Measurements from ENCODE around the gene CCT3.

CCT3 gene

GRCh38 chr1:156338180-156338976 is at the start of gene CCT3, which contains the start of gene TSACC:
Gene CCT3, minus strand, starts transcription at chr1:156338292. Its CDS starts 108 bp downstream, at chr1:156338184.
Gene TSACC, plus strand, starts transcription at chr1:156338526. Its CDS starts 1,232 bp downstream, at chr1:156339758.
- peak within 1 kb of the TSS; percentile 90 for H2AFZ ChIP-seq (ENCODE audit: low read depth, low read length)

GRCh38 chr1:156387870-156388173 is 49.7 kb upstream of the CCT3 start:
- Histone ChIP-seq H3K27me3 (ENCODE audit: insufficient read depth, low read length, poor library complexity) (no peaks in the 10 kb centered on the region), H3K4me1 (ENCODE audit: insufficient read depth, low read length) (peaks cover 8% of the 10 kb centered on the region), H4K20me1 (ENCODE audit: insufficient read depth, low read length) (no peaks in the 10 kb centered on the region), H2AFZ (ENCODE audit: low read depth, low read length) (no peak overlapping the region), H3K9me3 (ENCODE audit: insufficient read depth, low read length, severe bottlenecking) (no peaks in the 10 kb centered on the region), H3K27ac (ENCODE audit: low read length) (no peak overlapping the region), H3K36me3 (ENCODE audit: insufficient read depth, low read length) (no peaks in the 10 kb centered on the region), H3K4me3 (ENCODE audit: low read depth in 1 of 2, low read length in 2 of 2) (no peak overlapping the region), H3K9ac (ENCODE audit: low read depth, low read length) (no peak overlapping the region), H3K4me2 (ENCODE audit: insufficient read depth, low read length) (no peak overlapping the region), H3K79me2 (ENCODE audit: insufficient read depth, low read length) (no peaks in the 10 kb centered on the region)
- TF ChIP-seq EZH2 (IDR thresholded peaks at IDR 0.05; ENCODE audit: borderline replicate concordance, low read depth, low read length, severe bottlenecking) (no peak), CTCF (IDR thresholded peaks at IDR 0.05; ENCODE audit: borderline replicate concordance, extremely low read depth, low read length, poor library complexity, severe bottlenecking) (no peak)
- no peak for DNase-seq
- no peak for ATAC-seq (ENCODE audit: insufficient read depth, low read depth)

More at GRCh38 chr1:156338180-156338976, at the start of gene CCT3, which contains the start of gene TSACC:
- peak; percentile 100 for DNase-seq
- H3K27me3 ChIP-seq (ENCODE audit: insufficient read depth, low read length, poor library complexity) = no peaks in the 10 kb centered on the region
- H3K4me1 ChIP-seq (ENCODE audit: insufficient read depth, low read length) = peaks cover 32% of the 10 kb centered on the region
- peak within 1 kb of the TSS; percentile 92 for H3K27ac ChIP-seq (ENCODE audit: low read length)
- peak within 1 kb of the TSS; percentile 69 to 88 for H3K4me3 ChIP-seq (ENCODE audit: low read depth in 1 of 2, low read length in 2 of 2)
- peaks cover 33% of the 10 kb centered on the region for H3K36me3 ChIP-seq (ENCODE audit: insufficient read depth, low read length)
- H3K4me2 ChIP-seq (ENCODE audit: insufficient read depth, low read length) = peak within 1 kb of the TSS; percentile 74
- no peaks in the 10 kb centered on the region for H3K9me3 ChIP-seq (ENCODE audit: insufficient read depth, low read length, severe bottlenecking)
- TF ChIP-seq CTCF (IDR thresholded peaks at IDR 0.05; ENCODE audit: borderline replicate concordance, extremely low read depth, low read length, poor library complexity, severe bottlenecking) (no peak), EZH2 (IDR thresholded peaks at IDR 0.05; ENCODE audit: borderline replicate concordance, low read depth, low read length, severe bottlenecking) (no peak)
- H3K79me2 ChIP-seq (ENCODE audit: insufficient read depth, low read length) = peaks cover 47% of the 10 kb centered on the region
- peak; percentile 90 for ATAC-seq (ENCODE audit: insufficient read depth, low read depth)
- H3K9ac ChIP-seq (ENCODE audit: low read depth, low read length) = peak within 1 kb of the TSS; percentile 67
- H4K20me1 ChIP-seq (ENCODE audit: insufficient read depth, low read length) = peaks cover 28% of the 10 kb centered on the region; the same call in 1 of the 2 replicates

- Histone ChIP-seq H3K36me3 (ENCODE audit: insufficient read depth, low read length) (no peaks in the 10 kb centered on the region), H3K4me1 (ENCODE audit: insufficient read depth, low read length) (peaks cover 8% of the 10 kb centered on the region), H3K27me3 (ENCODE audit: insufficient read depth, low read length, poor library complexity) (no peaks in the 10 kb centered on the region), H3K79me2 (ENCODE audit: insufficient read depth, low read length) (no peaks in the 10 kb centered on the region), H3K4me2 (ENCODE audit: insufficient read depth, low read length) (no peak overlapping the region), H3K4me3 (ENCODE audit: low read depth in 1 of 2, low read length in 2 of 2) (no peak overlapping the region), H2AFZ (ENCODE audit: low read depth, low read length) (no peak overlapping the region; the same call in 1 of the 2 replicates), H3K27ac (ENCODE audit: low read length) (no peak overlapping the region), H4K20me1 (ENCODE audit: insufficient read depth, low read length) (no peaks in the 10 kb centered on the region), H3K9ac (ENCODE audit: low read depth, low read length) (no peak overlapping the region), H3K9me3 (ENCODE audit: insufficient read depth, low read length, severe bottlenecking) (no peaks in the 10 kb centered on the region)
- no peak for ATAC-seq (ENCODE audit: insufficient read depth, low read depth)
- no peak for DNase-seq
- TF ChIP-seq EZH2 (IDR thresholded peaks at IDR 0.05; ENCODE audit: borderline replicate concordance, low read depth, low read length, severe bottlenecking) (no peak), CTCF (IDR thresholded peaks at IDR 0.05; ENCODE audit: borderline replicate concordance, extremely low read depth, low read length, poor library complexity, severe bottlenecking) (no peak)
Observed at GRCh38 chr1:156386949-156387869, 49.1 kb upstream of the CCT3 start.

Data from DND-41 (cell line).